HG03520 (cell line): Measurements from ENCODE around the gene CCDC3.

Source experiments
- ATAC-seq: cut with Tn5 transposase; IDR thresholded peaks from one replicate; pipeline ENCODE4 v1.9.1; 2021; ENCODE audit warnings: mild to moderate bottlenecking, moderate library complexity; ENCODE audit not compliant: unreplicated experiment

CCDC3 gene

GRCh38 chr10:12846718-12847117, 154.8 kb downstream of the CCDC3 start:
- ATAC-seq = no peak
